ENCODE measurements around the gene FGD2.

GRCh38 chr6:37047689-37048402 lies 42.4 kb downstream of the FGD2 start:
- TF ChIP-seq RFX5 (IDR thresholded peaks at IDR 0.05; ENCODE audit: low read depth, low read length) (no peak), CTCF (conservative IDR thresholded peaks at IDR 0.05; ENCODE audit: low read depth, low read length) (no peak), CEBPB (IDR thresholded peaks at IDR 0.05; ENCODE audit: low read depth, low read length) (no peak), POLR2A (IDR thresholded peaks at IDR 0.05; ENCODE audit: low read depth, low read length) (no peak)
